ENCODE results near the gene USP25.
"Not testable (repeated sequence)": the region's sequence is repeated elsewhere in the genome, so short reads cannot be mapped to it uniquely, and the experiment has no call there.

Gene USP25

GRCh38 chr21:15735409-15735808 lies 5.6 kb downstream of the USP25 start:
- FAIRE-seq, result no peak

GRCh38 chr21:15735931-15736330 lies 6.1 kb downstream of the USP25 start:
- not testable (repeated sequence) for FAIRE-seq

GRCh38 chr21:15738779-15739178 lies 9.0 kb downstream of the USP25 start:
- not testable (repeated sequence) for FAIRE-seq

- no peak for FAIRE-seq
Observed at GRCh38 chr21:15740383-15740782, 10.6 kb downstream of the USP25 start.

GRCh38 chr21:15741510-15741909 lies 11.7 kb downstream of the USP25 start:
- FAIRE-seq, result no peak

GRCh38 chr21:15742052-15742670 lies 12.4 kb downstream of the USP25 start:
- FAIRE-seq, result no peak

- no peak for FAIRE-seq
Observed at GRCh38 chr21:15742694-15743093, 12.9 kb downstream of the USP25 start.

GRCh38 chr21:15743593-15743992 lies 13.8 kb downstream of the USP25 start:
- no peak for FAIRE-seq

GRCh38 chr21:15744926-15745325 lies 15.1 kb downstream of the USP25 start:
- FAIRE-seq, result no peak

GRCh38 chr21:15748586-15748985 lies 18.8 kb downstream of the USP25 start:
- FAIRE-seq, result no peak

- no peak for FAIRE-seq
Observed at GRCh38 chr21:15749082-15749860, 19.5 kb downstream of the USP25 start.

GRCh38 chr21:15749861-15750159 lies 20.0 kb downstream of the USP25 start:
- FAIRE-seq, result no peak

- no peak for FAIRE-seq
Observed at GRCh38 chr21:15751037-15751436, 21.3 kb downstream of the USP25 start.

- FAIRE-seq, result no peak
Observed at GRCh38 chr21:15751546-15751945, 21.8 kb downstream of the USP25 start.

- no peak for FAIRE-seq
Observed at GRCh38 chr21:15752763-15753407, 23.1 kb downstream of the USP25 start.

GRCh38 chr21:15753741-15754140 lies 24.0 kb downstream of the USP25 start:
- no peak for FAIRE-seq

GRCh38 chr21:15754640-15755039 lies 24.9 kb downstream of the USP25 start:
- FAIRE-seq, result no peak

GRCh38 chr21:15755125-15755524 lies 25.3 kb downstream of the USP25 start:
- no peak for FAIRE-seq

- FAIRE-seq, result no peak
Observed at GRCh38 chr21:15759469-15759868, 29.7 kb downstream of the USP25 start.

- FAIRE-seq, result no peak
Observed at GRCh38 chr21:15761507-15762100, 31.8 kb downstream of the USP25 start.

GRCh38 chr21:15763359-15763758 lies 33.6 kb downstream of the USP25 start:
- FAIRE-seq, result no peak

GRCh38 chr21:15764878-15765277 lies 35.1 kb downstream of the USP25 start:
- FAIRE-seq, result no peak

GRCh38 chr21:15766952-15767603 lies 37.3 kb downstream of the USP25 start:
- no peak for FAIRE-seq
